Measurements from ENCODE around the gene CCNA2.

DNA sequence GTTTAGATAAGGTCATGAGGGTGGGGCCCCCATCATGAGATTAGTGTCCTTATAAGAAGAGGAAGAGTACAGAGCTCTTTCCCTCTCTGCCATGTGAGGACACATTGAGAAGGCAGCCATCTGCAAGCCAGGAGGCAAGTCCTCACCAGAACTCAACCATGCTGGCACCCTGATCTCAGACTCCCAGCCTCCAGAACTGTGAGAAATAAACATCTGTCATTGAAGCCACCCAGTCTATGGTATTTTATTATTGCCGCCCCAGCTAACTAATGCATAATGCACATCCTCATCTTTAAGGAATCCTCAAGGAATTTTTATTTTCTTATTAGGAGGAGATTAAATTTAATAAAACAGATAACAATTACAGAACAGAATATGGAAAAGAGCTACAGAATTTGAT is 39.3 kb downstream of the CCNA2 start:
- TF ChIP-seq POLR2A (IDR thresholded peaks at IDR 0.05) (no peak), CTCF (IDR thresholded peaks at IDR 0.05) (no peak)

Measured in body of pancreas (tissue), 4 donors.